K562 (cell line): ENCODE results near the gene RAD1. TPM values are rescaled to one million over a fixed set of nuclear protein-coding genes. Genes with fewer than 3 reads are reported as not detected.
A peak's percentile ranks its signal among the peaks of the same experiment; 100 is the strongest.

Experiments used
- C11orf30 ChIP-seq: fragments of 450-650 bp; IDR thresholded peaks from 2 replicates; pipeline ENCODE4 v1.6.1; 2016; ENCODE audit warnings: low read depth, mild to moderate bottlenecking
- KAT8 ChIP-seq: fragments of 450-650 bp; IDR thresholded peaks from 2 replicates; pipeline ENCODE4 v1.6.1; 2016; ENCODE audit warnings: low read depth, mild to moderate bottlenecking
- LEF1 ChIP-seq: fragments of 450-650 bp; IDR thresholded peaks from 2 replicates; pipeline ENCODE4 v1.6.1; 2016; ENCODE audit warnings: mild to moderate bottlenecking
- MTA2 ChIP-seq: fragments of 450-650 bp; IDR thresholded peaks from 2 replicates; pipeline ENCODE4 v1.6.1; 2016; ENCODE audit warnings: low read depth
- NCOR1 ChIP-seq: fragments of 450-650 bp; IDR thresholded peaks from 2 replicates; pipeline ENCODE4 v1.6.1; 2016; ENCODE audit warnings: mild to moderate bottlenecking, moderate library complexity
- PCBP2 ChIP-seq: fragments of 200-400 bp; formaldehyde crosslinking; IDR thresholded peaks from 2 replicates; pipeline ENCODE4 v1.6.1; 2018; ENCODE audit warnings: low read length, low read depth, mild to moderate bottlenecking, moderate library complexity; ENCODE audit not compliant: poor library complexity, severe bottlenecking
- POU5F1 ChIP-seq: fragments of 150-350 bp; IDR thresholded peaks from 2 replicates; pipeline ENCODE4 v1.6.1; 2014; ENCODE audit warnings: borderline replicate concordance, low read length, low read depth, mild to moderate bottlenecking; ENCODE audit not compliant: partially characterized antibody
- RUNX1 ChIP-seq: sonication (generic); IDR thresholded peaks from 2 replicates; pipeline ENCODE4 v1.6.1; 2016; ENCODE audit warnings: antibody characterized with exemption, low read depth
- SREBF2 ChIP-seq: sonication (generic); formaldehyde crosslinking; IDR thresholded peaks from 2 replicates; pipeline ENCODE4 v1.4.0; 2020; ENCODE audit warnings: mild to moderate bottlenecking, missing genetic modification reagents
- TCF3 ChIP-seq: sonication (generic); formaldehyde crosslinking; IDR thresholded peaks from 2 replicates; pipeline ENCODE4 v1.4.0; 2020; ENCODE audit warnings: mild to moderate bottlenecking, missing genetic modification reagents
- ZNF174 ChIP-seq: fragments of 250-450 bp; sonication (Bioruptor Pico); IDR thresholded peaks from 2 replicates; pipeline ENCODE4 v1.4.0; 2020; ENCODE audit warnings: mild to moderate bottlenecking
- ZNF76 ChIP-seq: fragments of 250-450 bp; sonication (Bioruptor Pico); IDR thresholded peaks from 2 replicates; pipeline ENCODE4 v1.4.0; 2020; ENCODE audit warnings: mild to moderate bottlenecking, moderate library complexity, borderline replicate concordance
- polyA plus RNA-seq, 8 experiments: library from polyadenylated mRNA; depleted of rRNA in 4 of 8; stranded (reverse) in 5 of 8; unstranded in 3 of 8; fragments of >200 nt; fragmentation: Nextera tagmentation in 2 of 8; fragmentation: Illumina TruSeq in 1 of 8; extraction: Ambion mirVana in 2 of 8; extraction: Trizol in 1 of 8; gene quantifications; 2 replicates each; pipeline versions ENCODE4 v1.2.1 to v1.2.3, GENCODE V29; 2011 to 2014; ENCODE audit warnings: inconsistent platforms in 1 of 8, missing spikeins in 1 of 8
- total RNA-seq, 7 experiments: library from RNA; depleted of rRNA in 6 of 7; stranded (reverse); fragments of >200 nt in 6 of 7; fragmentation: Illumina TruSeq in 2 of 7; extraction: Trizol in 2 of 7; gene quantifications; 2 replicates each; pipeline versions ENCODE4 v1.2.1 to v1.2.3, GENCODE V29; 2011 to 2021; ENCODE audit warnings: low replicate concordance in 1 of 7
- TF ChIP-seq, protein P1 (sequence below): sonication (generic); formaldehyde crosslinking; IDR thresholded peaks from 2 replicates; pipeline ENCODE4 v1.8.0; 2023; ENCODE audit warnings: mild to moderate bottlenecking, missing genetic modification reagents
- TF ChIP-seq, protein P2 (sequence below): fragments of 250-450 bp; sonication (Bioruptor Pico); IDR thresholded peaks from 2 replicates; pipeline ENCODE4 v1.9.0; 2021; ENCODE audit warnings: mild to moderate bottlenecking
- TF ChIP-seq, protein P3 (sequence below): fragments of 450-650 bp; formaldehyde crosslinking; IDR thresholded peaks from 2 replicates; pipeline ENCODE4 v1.4.0; 2020; ENCODE audit warnings: mild to moderate bottlenecking, mixed read lengths
- TF ChIP-seq, protein P4 (sequence below): fragments of 250-450 bp; sonication (Bioruptor Pico); IDR thresholded peaks from 2 replicates; pipeline ENCODE4 v1.8.0; 2021; ENCODE audit warnings: borderline replicate concordance, mild to moderate bottlenecking, moderate library complexity; ENCODE audit not compliant: poor library complexity, severe bottlenecking
- TF ChIP-seq, protein P5 (sequence below), 2 experiments: fragments of 450-650 bp; IDR thresholded peaks; 2 replicates each; pipeline ENCODE4 v1.6.1; 2016
- TF ChIP-seq, protein P6 (sequence below): fragments of 450-650 bp; IDR thresholded peaks from 2 replicates; pipeline ENCODE4 v1.6.1; 2017; ENCODE audit warnings: antibody characterized with exemption

The RAD1 gene
- total and polyA plus RNA-seq, 9 of the 15 experiments (the other 6 are each of a cell fraction or from before 2014, with no cell fraction given): 44.5 to 148 (median 60.8) TPM

DNA sequence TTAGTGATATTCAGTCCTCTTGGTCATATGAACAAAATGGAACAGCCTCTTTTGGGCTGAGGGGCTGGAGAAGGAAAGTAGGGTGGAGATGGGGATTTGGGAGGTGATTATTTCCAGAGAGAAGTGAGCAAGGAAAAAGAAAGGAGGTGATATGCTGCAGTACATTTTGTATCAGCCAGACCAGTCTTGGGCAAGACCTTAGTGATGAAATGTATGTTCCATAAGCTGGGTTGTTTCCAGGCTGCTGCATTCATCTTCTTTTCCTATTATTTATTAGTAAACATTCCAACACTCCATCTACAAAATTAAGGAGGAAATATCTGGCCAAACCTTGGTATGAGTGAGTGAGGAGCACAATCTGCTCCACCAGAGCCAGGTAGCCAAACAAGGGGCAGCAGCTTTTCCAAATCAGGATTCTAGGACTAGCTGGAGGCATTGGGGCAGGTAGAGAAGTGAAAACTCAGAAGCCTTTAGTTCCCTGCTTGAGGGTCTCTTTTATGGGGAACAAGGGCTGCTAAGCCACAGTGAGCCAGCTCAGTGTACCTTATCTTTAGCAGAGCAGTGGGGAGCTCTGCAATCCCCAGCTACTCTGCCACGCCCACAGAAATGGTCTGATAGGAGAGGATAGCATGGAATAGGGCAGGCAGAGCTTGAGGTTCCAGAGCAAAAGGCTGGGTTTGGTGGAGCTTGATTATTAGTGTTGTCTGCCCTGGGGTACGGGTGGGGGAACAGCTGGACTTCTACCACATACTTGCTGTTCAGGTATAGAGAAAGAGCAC, 19.5 kb downstream of the RAD1 start (continued):
- TF ChIP-seq, protein P1, sequence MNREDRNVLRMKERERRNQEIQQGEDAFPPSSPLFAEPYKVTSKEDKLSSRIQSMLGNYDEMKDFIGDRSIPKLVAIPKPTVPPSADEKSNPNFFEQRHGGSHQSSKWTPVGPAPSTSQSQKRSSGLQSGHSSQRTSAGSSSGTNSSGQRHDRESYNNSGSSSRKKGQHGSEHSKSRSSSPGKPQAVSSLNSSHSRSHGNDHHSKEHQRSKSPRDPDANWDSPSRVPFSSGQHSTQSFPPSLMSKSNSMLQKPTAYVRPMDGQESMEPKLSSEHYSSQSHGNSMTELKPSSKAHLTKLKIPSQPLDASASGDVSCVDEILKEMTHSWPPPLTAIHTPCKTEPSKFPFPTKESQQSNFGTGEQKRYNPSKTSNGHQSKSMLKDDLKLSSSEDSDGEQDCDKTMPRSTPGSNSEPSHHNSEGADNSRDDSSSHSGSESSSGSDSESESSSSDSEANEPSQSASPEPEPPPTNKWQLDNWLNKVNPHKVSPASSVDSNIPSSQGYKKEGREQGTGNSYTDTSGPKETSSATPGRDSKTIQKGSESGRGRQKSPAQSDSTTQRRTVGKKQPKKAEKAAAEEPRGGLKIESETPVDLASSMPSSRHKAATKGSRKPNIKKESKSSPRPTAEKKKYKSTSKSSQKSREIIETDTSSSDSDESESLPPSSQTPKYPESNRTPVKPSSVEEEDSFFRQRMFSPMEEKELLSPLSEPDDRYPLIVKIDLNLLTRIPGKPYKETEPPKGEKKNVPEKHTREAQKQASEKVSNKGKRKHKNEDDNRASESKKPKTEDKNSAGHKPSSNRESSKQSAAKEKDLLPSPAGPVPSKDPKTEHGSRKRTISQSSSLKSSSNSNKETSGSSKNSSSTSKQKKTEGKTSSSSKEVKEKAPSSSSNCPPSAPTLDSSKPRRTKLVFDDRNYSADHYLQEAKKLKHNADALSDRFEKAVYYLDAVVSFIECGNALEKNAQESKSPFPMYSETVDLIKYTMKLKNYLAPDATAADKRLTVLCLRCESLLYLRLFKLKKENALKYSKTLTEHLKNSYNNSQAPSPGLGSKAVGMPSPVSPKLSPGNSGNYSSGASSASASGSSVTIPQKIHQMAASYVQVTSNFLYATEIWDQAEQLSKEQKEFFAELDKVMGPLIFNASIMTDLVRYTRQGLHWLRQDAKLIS: no peak
- no peak for TF ChIP-seq SREBF2 (CRISPR knock-in tag)
- TF ChIP-seq, protein P2, sequence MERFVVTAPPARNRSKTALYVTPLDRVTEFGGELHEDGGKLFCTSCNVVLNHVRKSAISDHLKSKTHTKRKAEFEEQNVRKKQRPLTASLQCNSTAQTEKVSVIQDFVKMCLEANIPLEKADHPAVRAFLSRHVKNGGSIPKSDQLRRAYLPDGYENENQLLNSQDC (CRISPR knock-in tag): no peak
- TF ChIP-seq, protein P3, sequence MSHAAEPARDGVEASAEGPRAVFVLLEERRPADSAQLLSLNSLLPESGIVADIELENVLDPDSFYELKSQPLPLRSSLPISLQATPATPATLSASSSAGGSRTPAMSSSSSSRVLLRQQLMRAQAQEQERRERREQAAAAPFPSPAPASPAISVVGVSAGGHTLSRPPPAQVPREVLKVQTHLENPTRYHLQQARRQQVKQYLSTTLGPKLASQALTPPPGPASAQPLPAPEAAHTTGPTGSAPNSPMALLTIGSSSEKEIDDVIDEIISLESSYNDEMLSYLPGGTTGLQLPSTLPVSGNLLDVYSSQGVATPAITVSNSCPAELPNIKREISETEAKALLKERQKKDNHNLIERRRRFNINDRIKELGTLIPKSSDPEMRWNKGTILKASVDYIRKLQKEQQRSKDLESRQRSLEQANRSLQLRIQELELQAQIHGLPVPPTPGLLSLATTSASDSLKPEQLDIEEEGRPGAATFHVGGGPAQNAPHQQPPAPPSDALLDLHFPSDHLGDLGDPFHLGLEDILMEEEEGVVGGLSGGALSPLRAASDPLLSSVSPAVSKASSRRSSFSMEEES: no peak
- TF ChIP-seq, protein P4, sequence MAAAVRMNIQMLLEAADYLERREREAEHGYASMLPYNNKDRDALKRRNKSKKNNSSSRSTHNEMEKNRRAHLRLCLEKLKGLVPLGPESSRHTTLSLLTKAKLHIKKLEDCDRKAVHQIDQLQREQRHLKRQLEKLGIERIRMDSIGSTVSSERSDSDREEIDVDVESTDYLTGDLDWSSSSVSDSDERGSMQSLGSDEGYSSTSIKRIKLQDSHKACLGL (CRISPR knock-in tag): no peak
- TF ChIP-seq, protein P5, sequence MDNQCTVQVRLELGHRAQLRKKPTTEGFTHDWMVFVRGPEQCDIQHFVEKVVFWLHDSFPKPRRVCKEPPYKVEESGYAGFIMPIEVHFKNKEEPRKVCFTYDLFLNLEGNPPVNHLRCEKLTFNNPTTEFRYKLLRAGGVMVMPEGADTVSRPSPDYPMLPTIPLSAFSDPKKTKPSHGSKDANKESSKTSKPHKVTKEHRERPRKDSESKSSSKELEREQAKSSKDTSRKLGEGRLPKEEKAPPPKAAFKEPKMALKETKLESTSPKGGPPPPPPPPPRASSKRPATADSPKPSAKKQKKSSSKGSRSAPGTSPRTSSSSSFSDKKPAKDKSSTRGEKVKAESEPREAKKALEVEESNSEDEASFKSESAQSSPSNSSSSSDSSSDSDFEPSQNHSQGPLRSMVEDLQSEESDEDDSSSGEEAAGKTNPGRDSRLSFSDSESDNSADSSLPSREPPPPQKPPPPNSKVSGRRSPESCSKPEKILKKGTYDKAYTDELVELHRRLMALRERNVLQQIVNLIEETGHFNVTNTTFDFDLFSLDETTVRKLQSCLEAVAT (IDR thresholded peaks at IDR 0.05): peak in 1 of 2 experiments; percentile 58; a peak in 1 of 4 replicates
- peak; percentile 51 for TF ChIP-seq NCOR1
- TF ChIP-seq C11orf30: no peak
- no peak for TF ChIP-seq ZNF76 (CRISPR knock-in tag)
- TF ChIP-seq MTA2: no peak
- no peak for TF ChIP-seq PCBP2
- peak; percentile 75 for TF ChIP-seq TCF3 (CRISPR knock-in tag)
- no peak for TF ChIP-seq ZNF174 (CRISPR knock-in tag)
- no peak for TF ChIP-seq LEF1
- TF ChIP-seq, protein P6, sequence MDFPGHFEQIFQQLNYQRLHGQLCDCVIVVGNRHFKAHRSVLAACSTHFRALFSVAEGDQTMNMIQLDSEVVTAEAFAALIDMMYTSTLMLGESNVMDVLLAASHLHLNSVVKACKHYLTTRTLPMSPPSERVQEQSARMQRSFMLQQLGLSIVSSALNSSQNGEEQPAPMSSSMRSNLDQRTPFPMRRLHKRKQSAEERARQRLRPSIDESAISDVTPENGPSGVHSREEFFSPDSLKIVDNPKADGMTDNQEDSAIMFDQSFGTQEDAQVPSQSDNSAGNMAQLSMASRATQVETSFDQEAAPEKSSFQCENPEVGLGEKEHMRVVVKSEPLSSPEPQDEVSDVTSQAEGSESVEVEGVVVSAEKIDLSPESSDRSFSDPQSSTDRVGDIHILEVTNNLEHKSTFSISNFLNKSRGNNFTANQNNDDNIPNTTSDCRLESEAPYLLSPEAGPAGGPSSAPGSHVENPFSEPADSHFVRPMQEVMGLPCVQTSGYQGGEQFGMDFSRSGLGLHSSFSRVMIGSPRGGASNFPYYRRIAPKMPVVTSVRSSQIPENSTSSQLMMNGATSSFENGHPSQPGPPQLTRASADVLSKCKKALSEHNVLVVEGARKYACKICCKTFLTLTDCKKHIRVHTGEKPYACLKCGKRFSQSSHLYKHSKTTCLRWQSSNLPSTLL: no peak
- TF ChIP-seq KAT8: no peak
- TF ChIP-seq RUNX1: no peak
- TF ChIP-seq POU5F1: no peak
